PFSK-1 (cell line): ENCODE results near the gene NIBAN1.

Source experiments
- FOXP2 ChIP-seq: optimal IDR thresholded peaks from 2 replicates; pipeline ENCODE3; 2011; ENCODE audit warnings: borderline replicate concordance, control low read depth, inconsistent platforms; ENCODE audit not compliant: insufficient read depth; ENCODE audit errors: extremely low read length, extremely low read depth
- POLR2AphosphoS5 ChIP-seq: IDR thresholded peaks from 2 replicates; pipeline ENCODE4 v1.6.1; 2012; ENCODE audit warnings: low read depth, mild to moderate bottlenecking, control low read depth, low read length, moderate library complexity
- REST ChIP-seq, 2 experiments: IDR thresholded peaks; 2 replicates each; pipeline versions ENCODE4 v1.6.1 to v1.8.0; 2011 to 2012; ENCODE audit warnings: low read depth in 2 of 2, low read length in 2 of 2, control low read depth in 1 of 2, inconsistent platforms in 1 of 2, mild to moderate bottlenecking in 1 of 2, moderate library complexity in 1 of 2; ENCODE audit not compliant: insufficient read depth in 1 of 2
- SIN3A ChIP-seq: IDR thresholded peaks from 2 replicates; pipeline ENCODE4 v1.6.1; 2012; ENCODE audit warnings: mild to moderate bottlenecking, low read length, moderate library complexity, borderline replicate concordance; ENCODE audit not compliant: insufficient read depth
- TAF1 ChIP-seq: IDR thresholded peaks from 2 replicates; pipeline ENCODE4 v1.6.1; 2012; ENCODE audit warnings: low read length, control low read depth, borderline replicate concordance; ENCODE audit not compliant: insufficient read depth

Gene NIBAN1

GRCh38 chr1:184954232-184954995 lies 19.9 kb downstream of the NIBAN1 start:
- TF ChIP-seq FOXP2, result no peak
- TF ChIP-seq SIN3A, result no peak
- TF ChIP-seq POLR2AphosphoS5, result no peak
- TF ChIP-seq REST (IDR thresholded peaks at IDR 0.05; ENCODE audit: insufficient read depth in 1 of 2, low read depth in 2 of 2, low read length in 2 of 2), result no peak
- TF ChIP-seq TAF1, result no peak

DNA sequence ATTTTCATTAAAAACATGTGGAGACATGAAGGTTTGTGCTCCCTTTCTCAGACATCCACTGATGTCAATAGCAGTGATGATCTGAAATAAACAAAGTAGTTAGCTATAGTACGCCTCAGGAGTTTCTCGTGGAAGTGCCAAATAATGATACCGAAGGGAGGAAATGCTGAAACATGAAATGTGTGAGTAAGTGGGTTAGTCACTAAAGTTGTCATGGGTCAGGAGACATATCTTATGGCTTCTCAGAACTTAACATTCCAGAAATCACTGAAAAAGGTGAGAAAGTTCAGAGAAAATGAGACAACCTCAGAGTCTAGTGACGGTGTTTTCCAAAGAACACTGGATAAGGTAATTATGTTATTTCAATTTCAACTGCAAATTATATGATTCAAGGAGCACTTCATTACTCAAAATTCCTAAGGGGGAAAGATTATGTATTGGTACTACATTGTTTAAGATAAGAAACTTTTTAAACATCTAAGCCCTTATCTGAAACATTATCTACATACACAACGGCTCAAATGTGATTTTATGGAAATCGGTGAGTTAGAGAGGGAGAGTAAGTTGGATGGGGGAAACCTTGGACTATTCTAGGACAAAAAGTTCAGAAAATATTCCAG lies 20.6 kb downstream of the NIBAN1 start:
- TF ChIP-seq REST (IDR thresholded peaks at IDR 0.05; ENCODE audit: insufficient read depth in 1 of 2, low read depth in 2 of 2, low read length in 2 of 2) (no peak), FOXP2 (no peak), POLR2AphosphoS5 (no peak), TAF1 (no peak), SIN3A (no peak)

GRCh38 chr1:184952428-184952827 lies 21.9 kb downstream of the NIBAN1 start:
- TF ChIP-seq FOXP2 (no peak), TAF1 (no peak), REST (IDR thresholded peaks at IDR 0.05; ENCODE audit: insufficient read depth in 1 of 2, low read depth in 2 of 2, low read length in 2 of 2) (no peak), POLR2AphosphoS5 (no peak), SIN3A (no peak)

DNA sequence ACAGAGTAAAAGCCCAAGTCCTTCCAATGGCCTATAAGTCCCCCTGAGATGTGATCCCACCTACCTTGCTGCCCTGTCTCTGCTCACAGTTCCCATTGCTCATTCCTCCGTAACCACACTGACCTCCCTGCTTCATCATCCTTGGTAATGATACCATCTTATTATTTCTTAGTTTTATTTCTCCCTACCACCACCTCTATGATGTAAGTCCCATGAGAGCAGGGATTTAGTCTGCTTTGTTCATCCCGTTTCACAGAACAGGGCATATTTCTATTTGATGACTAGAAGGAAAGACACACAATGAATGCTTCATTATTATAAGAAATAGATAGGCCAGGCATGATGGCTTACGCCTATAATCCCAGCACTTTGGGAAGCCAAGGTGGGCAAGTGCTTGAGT lies 22.5 kb downstream of the NIBAN1 start:
- TF ChIP-seq FOXP2 (no peak), POLR2AphosphoS5 (no peak), REST (IDR thresholded peaks at IDR 0.05; ENCODE audit: insufficient read depth in 1 of 2, low read depth in 2 of 2, low read length in 2 of 2) (no peak), SIN3A (no peak), TAF1 (no peak)
